ENCODE data around the gene BCL11B.

The BCL11B gene

DNA sequence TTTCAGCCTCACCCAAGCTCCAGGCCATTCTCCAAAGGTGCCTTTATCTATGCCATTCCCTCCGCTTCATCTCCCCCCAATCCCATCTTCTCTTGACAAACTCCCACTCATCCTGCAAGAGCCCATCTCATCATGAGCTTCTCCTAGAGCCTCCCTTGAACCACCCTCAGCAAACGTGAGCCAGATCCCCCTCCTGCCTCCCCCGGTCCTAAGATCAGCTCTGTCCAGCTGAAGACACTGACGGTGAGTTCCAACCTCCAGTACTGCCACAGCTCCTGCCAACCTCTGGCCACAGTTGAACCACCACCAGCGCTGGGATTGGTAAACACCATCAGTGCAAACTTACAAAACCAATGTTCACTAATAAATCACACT lies 124.6 kb downstream of the BCL11B start:
- TF ChIP-seq, protein P1, sequence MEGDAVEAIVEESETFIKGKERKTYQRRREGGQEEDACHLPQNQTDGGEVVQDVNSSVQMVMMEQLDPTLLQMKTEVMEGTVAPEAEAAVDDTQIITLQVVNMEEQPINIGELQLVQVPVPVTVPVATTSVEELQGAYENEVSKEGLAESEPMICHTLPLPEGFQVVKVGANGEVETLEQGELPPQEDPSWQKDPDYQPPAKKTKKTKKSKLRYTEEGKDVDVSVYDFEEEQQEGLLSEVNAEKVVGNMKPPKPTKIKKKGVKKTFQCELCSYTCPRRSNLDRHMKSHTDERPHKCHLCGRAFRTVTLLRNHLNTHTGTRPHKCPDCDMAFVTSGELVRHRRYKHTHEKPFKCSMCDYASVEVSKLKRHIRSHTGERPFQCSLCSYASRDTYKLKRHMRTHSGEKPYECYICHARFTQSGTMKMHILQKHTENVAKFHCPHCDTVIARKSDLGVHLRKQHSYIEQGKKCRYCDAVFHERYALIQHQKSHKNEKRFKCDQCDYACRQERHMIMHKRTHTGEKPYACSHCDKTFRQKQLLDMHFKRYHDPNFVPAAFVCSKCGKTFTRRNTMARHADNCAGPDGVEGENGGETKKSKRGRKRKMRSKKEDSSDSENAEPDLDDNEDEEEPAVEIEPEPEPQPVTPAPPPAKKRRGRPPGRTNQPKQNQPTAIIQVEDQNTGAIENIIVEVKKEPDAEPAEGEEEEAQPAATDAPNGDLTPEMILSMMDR (IDR thresholded peaks at IDR 0.05) = no peak

GRCh38 chr14:99146616-99147365 lies 125.2 kb downstream of the BCL11B start:
- TF ChIP-seq, protein P1 (IDR thresholded peaks at IDR 0.05) = no peak

DNA sequence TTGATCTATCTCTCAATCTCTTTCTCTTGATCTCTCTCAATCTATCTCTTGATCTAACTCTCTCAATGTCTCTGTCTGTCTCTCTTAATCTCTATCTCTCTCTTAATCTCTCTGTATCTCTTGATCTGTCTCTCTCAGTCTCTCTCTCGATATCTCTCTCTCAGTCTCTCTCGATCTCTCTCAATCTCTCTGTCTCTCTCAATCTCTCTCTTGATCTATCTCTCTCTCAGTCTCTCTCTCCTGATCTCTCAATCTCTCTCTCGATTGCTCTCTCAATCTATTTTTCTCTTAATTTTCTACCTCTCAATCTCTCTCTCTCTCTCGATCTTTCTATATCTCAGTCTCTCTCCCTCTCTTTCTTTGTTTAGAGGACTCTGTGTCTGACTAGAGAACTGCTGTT lies 126.7 kb downstream of the BCL11B start:
- TF ChIP-seq, protein P1 (IDR thresholded peaks at IDR 0.05) = no peak

GRCh38 chr14:99143793-99144192 lies 128.2 kb downstream of the BCL11B start:
- TF ChIP-seq, protein P1 (IDR thresholded peaks at IDR 0.05) = no peak

DNA sequence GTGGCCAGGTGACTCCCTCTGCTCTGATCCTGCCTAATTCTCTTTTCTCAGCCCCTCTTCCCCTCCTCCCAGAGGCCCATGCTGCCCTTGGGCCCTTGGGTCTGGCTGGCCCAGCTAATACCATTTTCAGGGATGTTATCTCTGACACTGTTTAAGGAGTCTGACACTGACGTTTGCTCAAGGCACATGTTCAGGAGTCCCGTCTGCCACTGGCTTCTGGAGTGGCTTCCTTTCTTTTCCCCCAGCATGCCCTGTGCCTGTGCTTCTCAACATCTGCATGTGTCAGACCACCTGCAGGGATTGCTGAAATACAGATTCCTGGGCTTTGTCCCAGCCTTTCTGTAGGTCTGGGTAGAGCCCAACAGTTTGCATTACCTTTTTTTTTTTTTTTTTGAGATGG lies 128.9 kb downstream of the BCL11B start:
- TF ChIP-seq, protein P1 (IDR thresholded peaks at IDR 0.05) = no peak

DNA sequence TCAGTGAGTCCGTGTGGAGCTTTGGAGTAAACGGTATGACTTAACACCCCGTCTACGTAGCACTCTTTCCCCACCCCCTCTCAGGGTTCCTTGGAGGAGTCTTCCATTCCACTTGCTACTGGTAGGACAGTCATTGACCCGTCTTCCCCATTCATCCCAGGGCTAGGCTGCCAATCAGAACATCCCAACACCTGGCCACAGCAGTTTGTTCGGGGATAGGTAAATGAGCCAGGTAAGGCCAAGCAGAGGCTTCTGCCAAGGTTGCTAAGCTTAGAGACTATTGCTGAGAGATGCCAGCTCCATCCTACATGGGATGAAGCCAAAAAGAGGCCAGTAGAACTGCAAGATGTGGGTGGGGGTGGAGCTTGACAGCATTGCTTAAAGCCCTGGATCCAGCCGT lies 130.8 kb downstream of the BCL11B start:
- TF ChIP-seq, protein P1 (IDR thresholded peaks at IDR 0.05) = no peak

DNA sequence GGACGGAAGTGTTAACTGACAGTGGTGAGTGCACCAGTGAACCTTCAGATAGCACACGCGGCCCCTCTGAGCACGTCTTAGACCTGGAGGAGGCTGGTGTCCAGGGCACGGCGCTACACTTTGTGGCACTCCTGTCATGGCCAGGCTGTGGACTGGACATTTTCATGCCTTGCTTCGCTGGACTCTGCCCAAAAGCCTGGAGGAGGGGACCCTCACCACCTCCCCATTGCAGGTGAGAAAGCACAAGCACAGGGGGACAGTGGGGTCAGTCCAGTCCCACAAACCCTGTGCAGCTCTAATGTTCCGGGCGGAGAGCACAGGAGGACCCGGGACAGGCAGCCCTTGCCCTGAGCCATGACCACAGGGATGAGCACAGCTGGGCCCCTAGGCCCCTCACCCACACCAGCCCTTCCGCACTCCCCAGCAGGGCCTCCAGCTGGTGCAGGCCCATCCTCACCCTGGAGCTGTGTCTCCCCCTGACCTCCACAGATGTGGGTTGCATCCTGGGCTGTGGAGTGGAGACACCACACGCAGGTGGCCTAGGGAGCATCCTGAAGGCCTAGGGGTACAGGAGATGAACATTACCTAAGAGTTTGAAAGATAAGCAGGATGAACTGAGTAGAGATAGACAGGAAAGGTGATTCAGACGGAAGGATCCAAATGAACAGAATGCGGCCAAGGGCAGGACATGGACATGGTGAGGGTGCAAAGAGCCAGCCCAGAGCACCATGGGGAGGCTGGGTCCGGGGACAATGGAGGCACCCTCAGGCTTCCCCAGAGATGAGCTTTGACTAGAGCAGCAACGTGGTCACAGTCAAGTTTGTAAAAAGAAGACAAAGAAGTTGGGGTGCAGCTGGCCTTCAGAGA lies 132.8 kb downstream of the BCL11B start:
- TF ChIP-seq, protein P1 (IDR thresholded peaks at IDR 0.05) = no peak

Data from LNCAP (cell line).